Peyer's patch (tissue), 4 donors: ENCODE measurements around the gene EXOSC10. TPM values are rescaled to one million over a fixed set of nuclear protein-coding genes. Genes with fewer than 3 reads are reported as not detected.

Source experiments
- DNase-seq, 3 donors: peaks; one replicate each; pipeline ENCODE4 v3.0.0-alpha.2; 2017 to 2019
- H3K27ac ChIP-seq, 4 donors: fragments of 200-600 bp; sonication (generic); one replicate each; pipeline ENCODE4 v1.5.1; 2016 to 2019
- H3K27me3 ChIP-seq, 2 donors: fragments of 200-600 bp; sonication (generic); one replicate each; pipeline ENCODE4 v1.5.1; 2019
- H3K36me3 ChIP-seq, 3 donors: fragments of 200-600 bp; sonication (generic); one replicate each; pipeline ENCODE4 v1.5.1; 2016 to 2019
- H3K4me1 ChIP-seq, 4 donors: fragments of 200-600 bp; sonication (generic); one replicate each; pipeline ENCODE4 v1.5.1; 2016 to 2019
- H3K4me3 ChIP-seq, 4 donors: fragments of 200-600 bp; sonication (generic); 1 replicate in 3 of 4; 2 replicates in 1 of 4; pipeline ENCODE4 v1.5.1; 2016 to 2019; ENCODE audit warnings: mild to moderate bottlenecking in 1 of 4
- H3K9me3 ChIP-seq, 4 donors: fragments of 200-600 bp; sonication (generic); one replicate each; pipeline ENCODE4 v1.5.1; 2016 to 2019; ENCODE audit warnings: mild to moderate bottlenecking in 1 of 4
- POLR2A ChIP-seq, 2 donors: fragments of 450-650 bp; IDR thresholded peaks; one replicate each; pipeline ENCODE4 v1.5.1; 2017; ENCODE audit warnings: antibody characterized with exemption in 2 of 2, mild to moderate bottlenecking in 2 of 2, moderate library complexity in 2 of 2
- total RNA-seq, 4 donors: library from RNA; depleted of rRNA; stranded (reverse); fragments of >200 nt; gene quantifications; one replicate each; pipeline ENCODE4 v1.1.0, GENCODE V29; 2016
- TF ChIP-seq, protein P1 (sequence below), 6 experiments: fragments of 450-650 bp in 4 of 6; fragments of 200-600 bp in 2 of 6; sonication (generic) in 1 of 6; IDR thresholded peaks; one replicate each; pipeline ENCODE4 v1.5.1; 2017 to 2019; ENCODE audit warnings: antibody characterized with exemption in 6 of 6, mild to moderate bottlenecking in 3 of 6, moderate library complexity in 1 of 6

Gene EXOSC10
- total RNA-seq, 4 donors from 2014 or later: 55.0 to 152 (median 71.7) TPM

DNA sequence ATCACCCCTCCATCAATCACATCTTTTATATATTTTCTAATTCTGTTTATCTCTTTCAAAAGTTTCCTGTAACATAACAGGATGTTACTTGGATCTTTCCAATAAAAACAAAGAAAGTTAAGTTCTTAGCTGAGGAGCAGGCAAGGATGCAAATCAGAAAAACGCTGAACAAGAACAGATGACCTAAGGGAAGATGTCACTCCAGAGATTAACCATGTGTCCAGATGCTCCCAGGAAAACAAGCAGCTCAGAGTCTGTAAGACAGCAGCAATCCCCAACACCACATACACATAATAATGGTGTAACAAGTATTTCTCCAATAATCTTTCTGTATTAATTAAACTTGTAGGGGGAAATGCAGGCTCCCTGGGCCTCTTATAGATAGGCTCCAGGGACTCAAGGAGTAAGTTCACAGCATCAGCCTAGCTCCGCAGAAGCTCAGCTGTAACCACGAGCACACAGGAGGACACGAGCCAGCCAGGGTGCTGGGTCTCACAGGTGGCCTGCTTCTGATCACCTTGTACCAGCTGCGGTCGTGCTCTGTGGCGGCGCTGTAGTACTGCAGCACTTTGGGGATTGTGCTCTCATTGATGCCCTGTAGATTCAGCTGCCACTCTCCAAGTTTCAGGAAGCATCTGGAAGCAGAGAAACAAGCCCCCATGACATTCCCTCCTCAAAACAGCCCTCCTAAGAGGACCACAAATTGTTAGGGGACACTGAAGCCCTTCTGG is 33.1 kb upstream of the EXOSC10 start:
- no peak for TF ChIP-seq POLR2A (IDR thresholded peaks at IDR 0.05)
- Histone ChIP-seq H3K4me3 (no peak overlapping the region), H3K27ac (no peak overlapping the region), H3K9me3 (no peaks in the 10 kb centered on the region), H3K36me3 (peaks cover 0 to 92% (median 2%) of the 10 kb centered on the region in 3 donors), H3K4me1 (no peaks in the 10 kb centered on the region), H3K27me3 (no peaks in the 10 kb centered on the region)
- no peak for DNase-seq

DNA sequence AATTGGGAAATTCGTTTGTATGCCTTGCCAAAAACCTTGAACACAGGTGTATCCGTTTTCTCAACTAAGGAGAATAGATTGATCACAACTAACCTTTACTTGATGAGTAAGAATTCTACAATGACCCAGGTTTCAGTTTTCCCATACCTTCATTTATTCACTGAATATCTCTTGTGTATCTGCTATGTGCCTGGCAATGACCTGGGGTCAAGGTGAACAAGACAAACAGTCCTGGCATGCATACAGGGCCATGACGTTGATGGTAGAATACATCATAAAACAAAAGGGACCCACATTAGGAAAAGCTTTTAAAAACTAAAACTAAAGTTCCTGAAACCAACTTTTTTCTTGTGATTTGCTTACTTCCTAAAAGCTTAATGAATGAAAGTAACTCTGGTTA is 32.1 kb upstream of the EXOSC10 start:
- Histone ChIP-seq H3K9me3 (no peaks in the 10 kb centered on the region), H3K4me1 (no peaks in the 10 kb centered on the region), H3K4me3 (no peak overlapping the region), H3K27ac (no peak overlapping the region), H3K36me3 (peaks cover 0 to 92% (median 5%) of the 10 kb centered on the region in 3 donors), H3K27me3 (no peaks in the 10 kb centered on the region)
- TF ChIP-seq POLR2A (IDR thresholded peaks at IDR 0.05): no peak
- TF ChIP-seq, protein P1, sequence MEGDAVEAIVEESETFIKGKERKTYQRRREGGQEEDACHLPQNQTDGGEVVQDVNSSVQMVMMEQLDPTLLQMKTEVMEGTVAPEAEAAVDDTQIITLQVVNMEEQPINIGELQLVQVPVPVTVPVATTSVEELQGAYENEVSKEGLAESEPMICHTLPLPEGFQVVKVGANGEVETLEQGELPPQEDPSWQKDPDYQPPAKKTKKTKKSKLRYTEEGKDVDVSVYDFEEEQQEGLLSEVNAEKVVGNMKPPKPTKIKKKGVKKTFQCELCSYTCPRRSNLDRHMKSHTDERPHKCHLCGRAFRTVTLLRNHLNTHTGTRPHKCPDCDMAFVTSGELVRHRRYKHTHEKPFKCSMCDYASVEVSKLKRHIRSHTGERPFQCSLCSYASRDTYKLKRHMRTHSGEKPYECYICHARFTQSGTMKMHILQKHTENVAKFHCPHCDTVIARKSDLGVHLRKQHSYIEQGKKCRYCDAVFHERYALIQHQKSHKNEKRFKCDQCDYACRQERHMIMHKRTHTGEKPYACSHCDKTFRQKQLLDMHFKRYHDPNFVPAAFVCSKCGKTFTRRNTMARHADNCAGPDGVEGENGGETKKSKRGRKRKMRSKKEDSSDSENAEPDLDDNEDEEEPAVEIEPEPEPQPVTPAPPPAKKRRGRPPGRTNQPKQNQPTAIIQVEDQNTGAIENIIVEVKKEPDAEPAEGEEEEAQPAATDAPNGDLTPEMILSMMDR (IDR thresholded peaks at IDR 0.05): no peak
- no peak for DNase-seq

DNA sequence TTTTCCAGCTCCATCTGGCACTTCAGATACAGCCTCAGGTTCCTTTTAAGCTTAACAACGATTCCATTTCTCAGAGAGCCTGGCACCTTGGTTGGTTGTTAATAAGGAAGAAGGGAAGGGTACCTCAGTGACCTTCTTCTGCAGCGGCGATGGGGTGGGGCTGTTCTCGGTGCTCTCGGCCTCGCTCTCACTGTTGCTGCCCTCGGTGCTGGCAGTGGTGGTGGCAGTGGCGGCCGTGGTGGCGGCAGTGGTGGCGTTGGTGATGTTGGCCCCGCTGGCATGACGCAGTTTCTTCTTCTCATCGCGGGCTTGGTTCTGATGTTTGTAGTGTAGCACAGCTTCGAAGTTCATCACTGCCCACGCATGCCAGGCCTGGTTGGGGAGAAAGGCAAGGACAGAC is 30.7 kb upstream of the EXOSC10 start:
- Histone ChIP-seq H3K27me3 (no peaks in the 10 kb centered on the region), H3K9me3 (no peaks in the 10 kb centered on the region), H3K36me3 (peaks cover 0 to 90% (median 5%) of the 10 kb centered on the region in 3 donors), H3K27ac (no peak overlapping the region), H3K4me1 (no peaks in the 10 kb centered on the region), H3K4me3 (no peak overlapping the region)
- TF ChIP-seq, protein P1 (IDR thresholded peaks at IDR 0.05): no peak
- TF ChIP-seq POLR2A (IDR thresholded peaks at IDR 0.05): no peak
- DNase-seq: no peak

DNA sequence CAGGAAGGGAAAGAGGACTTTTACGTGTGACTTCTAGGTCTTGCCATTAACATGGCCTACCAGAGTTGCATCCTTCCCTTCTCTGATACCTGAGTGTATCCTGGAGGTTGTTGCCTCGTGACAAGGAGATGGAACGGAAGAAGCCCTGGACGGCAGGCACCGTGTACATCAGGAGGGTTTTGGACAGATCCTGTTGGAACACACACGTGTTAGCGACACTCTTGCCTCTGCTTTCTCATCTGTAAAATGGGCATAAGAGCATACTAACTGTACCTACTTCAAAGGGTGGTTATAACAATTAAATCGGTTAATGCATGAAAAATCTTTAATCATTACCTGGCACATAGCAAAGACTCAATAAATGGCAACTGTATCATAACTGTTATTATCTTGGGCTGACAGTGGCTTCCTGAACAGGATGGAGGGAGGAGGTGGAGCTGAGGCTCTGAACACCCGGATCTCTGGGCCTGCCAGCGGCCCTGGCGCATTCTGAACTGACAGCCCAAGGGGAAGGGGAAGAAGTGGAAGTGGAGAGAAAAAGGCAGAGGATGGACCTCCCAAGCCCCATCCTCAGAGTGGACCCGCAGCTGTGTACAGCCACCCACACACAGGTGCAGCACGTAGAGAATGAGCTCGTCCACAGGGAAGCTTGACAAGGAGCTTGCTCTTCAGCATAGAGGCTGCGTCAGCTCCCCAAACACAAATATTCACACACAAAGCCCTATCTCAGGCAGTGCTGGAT is 30.2 kb upstream of the EXOSC10 start:
- Histone ChIP-seq H3K36me3 (peaks cover 0 to 95% (median 5%) of the 10 kb centered on the region in 3 donors), H3K4me1 (no peaks in the 10 kb centered on the region), H3K4me3 (no peak overlapping the region), H3K27ac (no peak overlapping the region), H3K9me3 (no peaks in the 10 kb centered on the region), H3K27me3 (no peaks in the 10 kb centered on the region)
- TF ChIP-seq POLR2A (IDR thresholded peaks at IDR 0.05): no peak
- TF ChIP-seq, protein P1 (IDR thresholded peaks at IDR 0.05): no peak
- no peak for DNase-seq

DNA sequence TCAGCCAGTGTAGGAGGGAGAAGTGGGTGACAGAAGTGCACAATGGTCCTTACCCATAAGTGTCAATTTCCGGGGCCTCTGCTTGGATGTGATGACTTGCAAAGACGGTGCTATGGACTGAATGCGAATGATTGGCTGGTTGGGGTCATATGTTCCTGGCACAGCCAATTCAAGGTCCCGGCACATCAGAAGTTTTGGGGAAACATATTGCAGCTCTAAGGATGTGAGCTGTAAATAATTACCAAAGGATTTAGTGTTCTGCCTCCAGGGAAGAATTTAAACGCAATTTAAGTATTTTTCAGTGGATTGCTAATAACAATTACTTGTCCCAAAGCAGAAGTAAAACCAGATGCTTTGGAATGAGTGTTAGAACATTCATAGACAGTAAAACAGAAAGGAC is 26.9 kb upstream of the EXOSC10 start:
- H3K27me3 ChIP-seq: no peaks in the 10 kb centered on the region
- TF ChIP-seq, protein P1 (IDR thresholded peaks at IDR 0.05): no peak
- no peak for TF ChIP-seq POLR2A (IDR thresholded peaks at IDR 0.05)
- DNase-seq: no peak
- H3K4me1 ChIP-seq: no peaks in the 10 kb centered on the region
- H3K36me3 ChIP-seq: peaks cover 0 to 96% (median 5%) of the 10 kb centered on the region in 3 donors
- H3K27ac ChIP-seq: no peak overlapping the region
- H3K4me3 ChIP-seq: no peak overlapping the region
- no peaks in the 10 kb centered on the region for H3K9me3 ChIP-seq

DNA sequence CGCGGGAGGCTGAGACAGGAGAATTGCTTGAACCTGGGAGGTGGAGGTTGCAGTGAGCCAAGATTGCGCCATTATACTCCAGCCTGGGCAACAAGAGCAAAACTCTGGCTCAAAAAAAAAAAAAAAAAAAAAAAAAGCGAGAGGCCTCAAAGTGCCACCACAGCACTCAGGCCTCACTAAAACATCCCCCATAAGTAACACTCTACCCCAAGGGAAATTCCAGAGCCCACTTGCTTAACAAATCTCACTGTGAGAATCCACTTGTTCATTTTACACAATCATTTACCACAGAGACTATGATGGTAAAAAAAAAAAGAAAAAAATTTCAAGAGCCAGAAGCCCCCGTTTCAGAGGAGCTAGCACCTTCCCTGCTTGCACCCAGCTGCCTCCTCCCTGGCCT is 26.3 kb upstream of the EXOSC10 start:
- no peak for DNase-seq
- Histone ChIP-seq H3K27me3 (no peaks in the 10 kb centered on the region), H3K27ac (no peak overlapping the region), H3K36me3 (peaks cover 0 to 96% (median 5%) of the 10 kb centered on the region in 3 donors), H3K4me1 (no peaks in the 10 kb centered on the region), H3K9me3 (no peaks in the 10 kb centered on the region), H3K4me3 (no peak overlapping the region)
- TF ChIP-seq, protein P1 (IDR thresholded peaks at IDR 0.05): no peak
- no peak for TF ChIP-seq POLR2A (IDR thresholded peaks at IDR 0.05)
